Skin epidermis (tissue), 12 donors: ENCODE results near the gene ARSG.
"Not testable (repeated sequence)": the region's sequence is repeated elsewhere in the genome, so short reads cannot be mapped to it uniquely, and the experiment has no call there.

ENCODE experiments used
- H3K27ac ChIP-seq, 21 experiments: fragments of 200-600 bp; sonication (generic) in 11 of 21; one replicate each; pipeline ENCODE4 v1.5.0; 2020; ENCODE audit warnings: mild to moderate bottlenecking in 3 of 21, inconsistent platforms in 2 of 21, moderate library complexity in 2 of 21
- H3K4me3 ChIP-seq, 7 experiments: fragments of 200-600 bp; sonication (generic) in 2 of 7; one replicate each; pipeline ENCODE4 v1.5.0; 2020; ENCODE audit warnings: inconsistent platforms in 2 of 7, mild to moderate bottlenecking in 2 of 7, moderate library complexity in 1 of 7

ARSG gene

DNA sequence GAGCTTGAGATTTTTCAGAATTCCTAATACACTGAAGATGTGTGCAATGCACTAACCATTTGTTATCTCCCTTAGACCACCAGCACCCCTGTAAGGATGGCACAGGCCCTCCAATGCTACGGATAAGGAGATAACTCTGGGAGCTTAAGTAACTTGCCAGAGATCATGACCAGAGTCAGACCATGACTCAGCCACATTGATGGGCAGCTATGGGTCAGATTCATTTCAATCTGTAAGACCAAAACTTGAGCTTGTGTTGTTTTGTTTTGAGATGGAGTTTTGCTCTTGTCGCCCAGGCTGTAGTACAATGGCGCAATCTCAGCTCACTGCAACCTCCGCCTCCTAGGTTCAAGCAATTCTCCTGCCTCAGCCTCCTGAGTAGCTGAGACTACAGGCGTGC is 63.8 kb downstream of the ARSG start:
- peak overlapping the region in 1 of 21 experiments; percentile 77 for H3K27ac ChIP-seq
- H3K4me3 ChIP-seq = not testable (repeated sequence)

DNA sequence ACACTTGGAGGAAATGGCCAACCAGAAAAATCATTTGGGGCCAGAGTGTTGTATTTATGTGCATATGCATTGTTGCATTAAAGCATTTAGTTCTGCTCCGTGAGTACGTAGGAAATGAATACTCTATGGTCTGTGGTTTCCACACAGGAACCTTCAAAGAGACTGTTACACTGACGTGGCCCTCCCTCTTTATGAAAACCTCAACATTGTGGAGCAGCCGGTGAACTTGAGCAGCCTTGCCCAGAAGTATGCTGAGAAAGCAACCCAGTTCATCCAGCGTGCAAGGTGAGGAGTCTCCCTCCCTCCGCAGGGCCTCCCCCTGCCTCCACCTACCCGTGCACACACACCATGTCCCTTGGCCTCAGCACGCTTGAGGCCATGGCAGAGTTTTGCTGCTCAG is 65.2 kb downstream of the ARSG start:
- H3K27ac ChIP-seq = peak overlapping the region in 6 of 21 experiments; percentile 3 to 77 (median 52)
- no peak overlapping the region for H3K4me3 ChIP-seq

DNA sequence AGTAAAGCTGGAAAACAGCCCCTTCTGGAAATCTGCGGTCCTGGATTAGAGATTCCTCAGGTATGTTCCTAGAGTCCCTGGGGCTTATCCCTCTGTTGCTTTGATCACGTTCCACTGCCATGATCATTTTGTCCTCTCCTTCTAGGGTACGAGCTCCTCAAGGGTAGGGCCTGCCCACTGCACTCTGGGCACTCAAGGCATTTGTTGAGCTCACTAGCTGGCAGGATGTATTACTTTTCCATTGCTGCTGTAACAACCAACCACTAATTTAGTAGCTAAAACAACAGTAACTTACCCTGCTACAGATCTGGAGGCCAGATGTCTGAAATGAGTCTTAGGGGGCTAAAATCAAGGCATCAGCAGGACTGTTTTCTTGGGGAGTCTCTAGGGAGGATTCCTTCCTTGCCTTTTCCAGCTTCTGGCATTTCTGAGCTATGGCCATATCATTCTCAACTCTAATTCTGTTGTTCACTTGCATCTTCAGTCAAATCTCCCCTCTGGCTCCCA is 65.7 kb downstream of the ARSG start:
- Histone ChIP-seq H3K27ac (peak overlapping the region in 6 of 21 experiments; percentile 3 to 77 (median 52)), H3K4me3 (no peak overlapping the region)

DNA sequence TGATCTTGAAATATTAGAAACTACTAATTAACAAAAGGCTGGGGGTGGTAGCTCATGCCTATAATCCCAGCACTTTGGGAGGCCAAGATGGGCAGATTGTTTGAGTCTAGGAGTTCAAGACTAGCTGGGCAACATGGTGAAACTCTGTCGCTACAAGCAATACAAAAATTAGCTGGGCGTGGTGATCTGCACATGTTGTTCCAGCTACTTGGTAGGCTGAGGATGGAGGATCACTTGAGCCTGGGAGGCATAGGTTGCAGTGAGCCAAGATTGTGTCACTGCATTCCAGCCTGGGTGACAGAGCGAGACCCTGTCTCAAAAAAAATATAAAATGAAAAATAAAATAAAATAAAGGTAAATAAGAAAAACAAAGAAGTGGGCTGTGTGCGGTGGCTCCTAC is 66.6 kb downstream of the ARSG start:
- Histone ChIP-seq H3K4me3 (no peak overlapping the region), H3K27ac (no peak overlapping the region)

DNA sequence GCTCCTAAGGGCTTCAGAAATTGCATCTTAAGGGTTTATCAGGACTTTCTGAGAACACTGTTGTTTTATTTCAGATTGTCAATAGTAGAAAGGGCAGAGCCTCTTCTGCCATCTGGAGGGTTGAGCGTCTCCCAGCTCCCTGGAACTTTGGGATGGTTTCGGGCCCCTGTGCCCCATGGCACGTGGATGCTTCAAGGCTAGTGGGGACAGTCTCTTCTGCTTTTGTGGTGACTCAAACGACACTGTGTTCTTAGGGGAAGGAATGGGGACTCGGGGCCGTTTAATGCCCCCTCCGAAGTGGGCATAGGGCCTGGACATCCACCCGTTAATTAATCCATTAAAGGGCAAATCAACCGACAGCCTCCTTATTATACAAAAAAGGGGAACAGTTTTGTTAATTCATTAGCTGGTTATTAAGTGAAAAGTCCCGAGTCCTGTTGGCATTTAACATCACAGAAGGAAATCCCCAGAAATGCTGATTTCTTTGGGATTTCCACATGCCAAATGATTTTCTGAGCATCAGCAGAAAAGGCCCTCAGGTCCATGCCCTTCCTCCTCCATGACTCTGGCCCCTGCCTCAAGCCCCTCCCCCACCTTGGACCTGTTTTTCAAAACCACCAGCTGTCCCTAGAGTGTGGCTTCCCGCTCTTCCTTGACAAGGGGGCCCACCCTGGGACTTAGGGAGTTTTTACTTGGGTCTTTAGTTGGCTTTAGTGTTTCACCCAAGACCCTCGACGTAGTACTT is 68.7 kb downstream of the ARSG start:
- H3K27ac ChIP-seq = no peak overlapping the region
- H3K4me3 ChIP-seq = no peak overlapping the region

DNA sequence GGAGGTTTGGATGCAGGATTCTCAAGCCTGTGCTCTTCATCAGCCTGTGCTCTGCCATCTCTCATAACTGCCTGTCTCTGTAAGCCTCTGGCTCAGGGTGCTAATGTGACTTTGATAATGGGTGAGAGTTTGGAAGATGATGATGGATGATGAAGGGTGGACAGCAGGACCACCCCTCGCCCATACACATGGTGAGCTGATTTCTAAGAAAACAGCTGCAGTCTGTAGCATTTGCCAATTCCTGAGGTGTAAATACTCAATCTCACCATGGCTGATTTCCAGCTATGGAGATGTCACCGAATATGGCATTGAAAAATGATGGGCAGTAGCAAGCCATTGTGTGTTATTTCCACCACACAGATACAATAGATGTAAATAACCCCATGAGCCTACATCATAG is 74.2 kb downstream of the ARSG start:
- no peak overlapping the region for H3K4me3 ChIP-seq
- H3K27ac ChIP-seq = no peak overlapping the region

DNA sequence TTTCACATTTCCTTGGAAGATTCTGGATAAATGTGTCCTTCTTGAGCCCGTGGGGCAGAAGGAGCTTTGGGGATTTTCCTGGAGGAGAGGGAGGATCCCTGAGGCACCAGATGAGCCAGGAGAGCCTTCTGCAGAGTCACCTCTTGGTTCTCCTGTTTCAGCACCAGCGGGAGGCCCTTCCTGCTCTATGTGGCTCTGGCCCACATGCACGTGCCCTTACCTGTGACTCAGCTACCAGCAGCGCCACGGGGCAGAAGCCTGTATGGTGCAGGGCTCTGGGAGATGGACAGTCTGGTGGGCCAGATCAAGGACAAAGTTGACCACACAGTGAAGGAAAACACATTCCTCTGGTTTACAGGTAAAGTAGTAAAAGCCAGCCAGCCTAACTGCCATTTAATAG is 77.1 kb downstream of the ARSG start:
- Histone ChIP-seq H3K27ac (no peak overlapping the region), H3K4me3 (no peak overlapping the region)

DNA sequence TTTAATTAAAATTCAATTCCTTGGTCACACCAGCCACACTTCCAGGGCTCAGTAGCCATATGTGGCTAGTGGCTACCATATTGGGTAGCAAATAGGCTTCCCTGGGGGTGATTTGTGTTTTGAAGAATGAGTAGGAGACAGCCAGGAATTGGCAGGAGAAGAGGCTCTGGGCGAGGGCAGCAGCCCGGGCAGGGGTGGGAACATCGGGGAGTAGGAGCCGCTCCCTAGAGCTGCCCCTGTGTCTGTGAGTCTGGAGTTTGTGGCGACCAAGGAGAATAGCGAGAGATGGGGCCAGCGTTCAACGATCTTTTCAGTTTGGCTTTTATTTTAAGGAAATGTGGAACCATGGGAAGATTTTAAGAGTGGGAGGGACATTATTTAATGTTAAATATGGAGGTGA is 84.3 kb downstream of the ARSG start:
- no peak overlapping the region for H3K27ac ChIP-seq
- H3K4me3 ChIP-seq = no peak overlapping the region

DNA sequence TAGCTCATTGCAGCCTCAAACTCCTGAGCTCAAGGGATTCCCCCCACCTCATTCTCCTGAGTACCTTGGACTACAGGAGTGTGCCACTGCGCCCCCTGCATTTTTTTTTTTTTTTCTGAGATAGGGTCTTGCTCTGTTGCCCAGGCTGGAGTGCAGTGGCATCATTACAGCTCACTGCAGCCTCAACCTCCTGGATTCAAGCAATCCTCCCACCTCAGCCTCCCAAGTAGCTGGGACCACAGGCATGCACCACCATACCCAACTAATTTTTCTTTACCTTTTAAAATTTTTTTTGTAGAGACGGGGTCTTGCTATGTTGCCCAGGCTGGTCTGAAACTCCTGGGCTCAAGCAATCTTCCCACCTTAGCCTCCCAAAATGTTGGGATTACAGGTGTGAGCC is 84.9 kb downstream of the ARSG start:
- H3K4me3 ChIP-seq = not testable (repeated sequence)
- peak overlapping the region in 1 of 21 experiments; percentile 84 for H3K27ac ChIP-seq

DNA sequence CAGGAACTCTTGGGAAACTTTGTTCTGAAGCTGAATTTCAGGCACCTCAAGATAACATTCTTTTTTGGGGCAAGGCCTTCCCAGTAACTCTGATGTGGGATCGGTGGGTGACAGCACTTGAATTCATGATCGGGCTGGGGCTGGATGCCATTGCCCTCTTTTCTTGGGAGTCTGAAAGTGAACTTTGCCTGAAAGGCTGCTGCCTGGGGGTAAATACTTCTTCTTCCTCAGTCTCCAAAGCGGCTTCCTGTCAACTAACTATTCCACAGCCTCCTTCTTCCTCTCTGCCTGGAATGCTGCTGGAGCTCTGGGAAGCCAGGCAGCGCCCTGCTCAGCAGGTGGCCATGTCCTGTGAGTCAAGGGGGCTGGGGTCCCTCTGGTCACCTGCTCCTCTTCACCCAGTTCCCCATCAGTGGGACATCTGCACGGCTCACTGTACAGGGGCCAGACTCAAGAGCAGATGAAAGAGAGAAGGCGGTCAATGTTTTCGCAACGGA is 86.5 kb downstream of the ARSG start:
- H3K4me3 ChIP-seq = no peak overlapping the region
- H3K27ac ChIP-seq = peak overlapping the region; percentile 3 to 90 (median 75)

DNA sequence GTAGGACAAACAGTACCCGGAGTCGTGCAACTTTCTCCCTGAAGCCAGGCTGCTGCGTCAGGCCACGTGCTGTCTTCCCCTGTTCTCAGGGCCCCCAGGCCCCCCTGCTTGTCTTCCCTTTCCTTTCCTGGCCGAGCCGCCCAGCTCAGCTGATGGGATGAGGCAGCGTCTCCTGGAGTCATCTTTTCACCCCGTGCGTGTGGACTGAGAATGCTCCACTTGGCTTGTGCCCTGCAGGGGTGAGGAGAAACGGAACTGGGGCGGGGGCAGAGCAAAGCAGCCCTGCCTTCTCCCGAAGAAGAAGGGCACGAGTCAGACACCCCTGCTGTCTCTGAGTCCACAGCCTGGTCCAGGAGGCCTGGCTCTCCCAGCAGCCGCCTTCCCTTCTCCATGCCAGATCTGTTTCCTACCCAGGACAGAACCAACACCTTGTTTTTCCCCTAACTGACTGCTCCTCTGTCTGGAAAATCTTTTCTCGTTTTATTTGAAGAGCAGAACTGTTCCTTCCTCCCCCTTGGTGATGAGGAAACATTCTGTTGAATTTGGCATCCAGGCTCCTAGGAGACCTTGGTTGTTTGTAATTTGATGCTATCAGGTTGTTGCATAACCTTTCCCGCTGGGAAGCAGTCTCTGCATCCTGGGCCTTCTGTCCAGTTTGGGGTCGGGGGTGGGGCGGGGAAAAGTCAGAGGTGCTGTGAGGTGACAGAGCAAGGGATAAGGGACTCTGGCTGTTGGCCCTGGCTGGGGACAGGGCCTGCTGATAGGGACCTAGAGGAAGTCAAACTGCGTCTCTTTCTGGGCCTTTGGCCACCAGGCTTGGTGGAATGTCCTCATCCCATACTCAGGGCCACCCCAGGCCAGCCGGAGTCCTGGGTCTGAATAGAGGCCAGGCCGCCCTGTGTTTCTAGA is 87.2 kb downstream of the ARSG start:
- no peak overlapping the region for H3K4me3 ChIP-seq

DNA sequence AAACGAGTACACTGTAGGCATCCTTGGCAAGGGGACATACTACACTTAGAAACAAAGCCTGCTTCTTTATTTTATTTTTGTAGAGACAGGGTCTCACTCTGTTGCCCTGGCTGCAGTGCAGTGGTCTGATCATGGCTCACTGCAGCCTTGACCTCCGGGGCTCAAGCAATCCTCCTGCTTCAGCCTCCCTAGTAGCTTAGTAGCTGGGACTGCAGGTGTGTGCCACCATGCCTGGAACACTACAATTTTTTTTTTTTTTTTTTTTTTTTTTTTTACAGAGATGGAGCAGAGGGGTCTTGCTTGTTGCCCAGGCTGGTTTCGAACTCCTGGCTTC is 87.8 kb downstream of the ARSG start:
- peak overlapping the region in 20 of 21 experiments; percentile 37 to 90 (median 76) for H3K27ac ChIP-seq
- no peak overlapping the region for H3K4me3 ChIP-seq

More for the DNA sequence above, 87.2 kb downstream of the ARSG start:
- peak overlapping the region in 20 of 21 experiments; percentile 42 to 90 (median 76) for H3K27ac ChIP-seq

DNA sequence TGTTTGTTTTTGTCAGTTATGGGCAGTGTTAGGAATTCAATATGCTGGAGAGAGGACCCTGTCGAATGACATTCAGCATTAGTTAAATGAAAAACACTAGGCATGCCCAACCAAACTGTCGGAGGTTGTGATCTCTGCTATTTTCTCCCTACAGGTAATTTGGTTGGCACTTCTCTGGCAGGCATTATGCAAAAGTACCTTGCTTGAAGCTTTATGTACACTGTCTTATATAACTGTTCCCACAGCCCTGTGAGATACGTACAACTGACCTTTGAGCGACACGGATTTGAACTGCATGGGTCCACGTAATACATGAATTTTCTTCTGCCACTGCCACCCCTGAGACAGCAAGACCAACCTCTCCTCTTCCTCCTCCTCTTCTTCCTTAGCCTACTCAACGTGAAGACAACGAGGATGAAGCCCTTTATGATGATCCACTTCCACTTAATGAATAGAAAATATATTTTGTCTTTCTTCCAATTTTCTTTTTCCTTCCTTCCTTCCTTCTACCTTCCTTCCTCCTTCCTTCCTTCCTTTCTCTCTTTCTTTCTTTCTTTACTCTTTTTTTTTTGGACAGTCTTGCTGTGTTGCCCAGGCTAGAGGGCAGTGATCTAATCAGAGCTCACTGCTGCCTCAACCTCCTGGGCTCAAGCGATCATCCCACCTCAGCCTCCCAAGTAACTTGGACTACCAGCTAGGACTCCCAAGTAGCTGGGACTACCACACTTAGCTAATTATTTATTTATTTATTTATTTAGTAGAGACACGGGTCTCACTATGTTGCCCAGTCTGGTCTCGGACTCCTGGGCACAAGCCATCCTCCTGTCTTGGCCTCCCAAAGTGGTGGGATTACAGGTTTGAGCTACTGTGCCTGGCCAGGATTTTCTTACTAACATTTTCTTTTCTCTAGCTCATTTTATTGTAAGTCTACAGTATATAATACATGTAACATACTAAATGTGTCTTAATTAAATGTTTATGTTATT is 88.7 kb downstream of the ARSG start:
- peak overlapping the region in 14 of 21 experiments; percentile 0 to 90 (median 76) for H3K27ac ChIP-seq
- H3K4me3 ChIP-seq = no peak overlapping the region

DNA sequence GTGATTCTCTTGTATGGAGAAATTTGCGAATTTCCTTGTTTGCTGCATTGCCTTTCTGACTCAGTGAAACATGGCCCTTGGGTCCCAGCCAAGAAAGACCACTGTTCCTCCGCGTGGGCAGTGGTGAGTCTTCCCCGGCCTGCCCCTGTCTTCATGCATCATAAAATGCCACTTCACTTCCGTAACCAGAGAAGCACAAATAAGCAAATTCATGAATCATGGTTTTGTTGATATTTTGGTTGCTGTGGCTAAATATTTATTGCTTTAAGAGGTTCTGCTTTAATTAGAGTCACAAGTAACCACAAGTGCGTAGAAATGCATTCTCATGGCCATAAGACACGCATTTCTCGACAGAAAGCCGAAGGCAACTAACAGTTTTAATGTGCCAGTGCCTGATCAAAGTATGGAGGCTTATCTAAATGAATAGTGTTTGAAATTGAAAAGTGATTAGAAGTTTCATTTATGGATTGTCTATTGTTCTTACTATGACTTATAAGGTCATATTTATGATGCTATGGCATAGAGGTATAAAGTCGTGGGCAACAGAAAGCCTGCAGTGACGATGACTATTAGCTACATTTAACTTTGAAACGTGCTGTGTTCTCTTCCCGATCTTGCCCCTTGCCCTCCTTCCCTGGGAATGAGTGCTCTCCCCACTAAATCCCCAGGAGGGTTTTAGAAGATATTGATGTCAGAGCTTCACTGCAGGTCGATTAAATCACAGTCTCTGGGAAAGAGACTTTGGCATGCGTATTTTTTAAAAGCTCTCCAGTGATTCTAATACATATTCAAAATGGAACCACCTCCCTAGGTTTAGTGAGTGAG is 90.0 kb downstream of the ARSG start:
- Histone ChIP-seq H3K27ac (peak overlapping the region in 12 of 21 experiments; percentile 3 to 88 (median 67)), H3K4me3 (no peak overlapping the region)

DNA sequence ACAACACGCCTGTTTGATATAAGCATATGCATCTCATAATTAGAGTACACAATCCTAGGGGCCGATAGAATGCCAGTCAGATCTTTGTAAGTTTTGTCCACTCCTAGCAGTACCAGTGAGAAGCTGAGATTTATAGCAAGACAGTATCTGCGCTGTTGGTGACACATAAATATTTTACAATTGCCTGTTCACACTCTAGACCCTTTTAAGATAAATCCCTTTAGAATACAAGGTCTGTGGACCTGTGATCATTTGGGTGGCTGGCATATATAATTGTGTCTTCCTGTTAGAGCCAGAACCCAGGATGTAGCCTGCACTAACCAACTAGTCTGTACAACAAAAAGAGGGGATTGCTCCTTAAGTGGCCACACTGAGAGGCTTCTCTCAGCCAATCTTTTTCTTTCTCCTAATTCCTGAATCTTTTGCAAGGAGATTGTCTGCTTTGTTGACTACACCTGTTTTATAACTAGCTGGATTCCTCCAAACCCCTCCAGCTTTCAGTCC is 91.3 kb downstream of the ARSG start:
- Histone ChIP-seq H3K4me3 (no peak overlapping the region), H3K27ac (peak overlapping the region in 13 of 21 experiments; percentile 14 to 87 (median 63))

DNA sequence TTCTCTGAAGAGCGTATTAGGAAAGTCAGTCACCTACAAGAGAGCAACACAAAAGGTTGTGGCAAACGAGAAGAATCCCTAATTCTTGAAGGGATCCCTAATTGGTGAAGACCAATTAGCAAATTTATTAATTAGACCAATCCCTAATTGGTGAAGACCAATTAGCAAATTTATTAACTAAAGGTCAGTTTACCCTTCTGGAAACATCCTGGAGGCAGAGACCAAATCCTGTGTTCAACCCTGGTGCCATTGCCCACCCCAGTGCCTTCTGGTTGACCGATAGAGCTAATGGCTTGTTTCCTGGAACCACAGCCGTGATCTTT is 91.8 kb downstream of the ARSG start:
- H3K4me3 ChIP-seq = no peak overlapping the region
- H3K27ac ChIP-seq = peak overlapping the region in 14 of 21 experiments; percentile 14 to 87 (median 62)

DNA sequence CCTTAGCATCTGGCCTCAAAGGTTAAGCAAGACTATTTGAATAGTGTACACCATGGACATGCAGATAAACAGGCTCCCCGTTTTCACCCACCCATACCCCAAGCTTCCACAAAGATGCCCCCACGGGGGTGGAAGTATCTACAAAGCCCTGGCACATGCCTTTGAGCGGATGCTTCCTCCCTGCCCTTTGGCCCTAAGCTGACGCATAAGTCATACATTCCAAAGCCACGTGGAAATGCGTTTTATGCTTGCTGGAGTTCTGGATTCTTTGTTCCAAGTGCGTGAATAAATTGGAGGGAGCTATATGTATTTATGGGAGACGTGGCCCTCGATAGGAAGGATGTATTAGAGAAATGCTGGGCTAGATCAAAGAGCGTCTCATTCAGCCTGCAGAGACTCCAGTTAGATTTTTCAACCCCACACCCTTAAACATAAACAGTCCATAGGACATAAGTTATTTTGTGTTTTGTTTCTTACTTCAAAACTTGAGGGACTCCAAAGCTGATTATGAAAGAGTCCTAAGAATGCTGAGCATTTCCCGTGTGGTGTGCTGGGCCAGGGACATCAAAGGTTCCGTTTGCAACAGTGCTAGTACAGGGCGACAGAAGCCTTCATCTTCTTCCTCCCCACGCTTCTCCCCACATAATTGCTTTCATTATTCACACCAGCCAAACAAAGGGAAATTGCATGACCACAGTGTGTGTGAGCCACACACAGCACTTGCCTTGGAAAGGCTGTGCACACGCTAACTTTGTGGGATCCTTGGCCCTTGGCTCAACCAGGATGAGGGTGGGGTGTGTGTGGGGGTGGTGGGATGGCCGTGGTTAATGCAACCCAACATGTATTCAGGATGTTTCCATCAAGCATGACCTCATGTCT is 92.4 kb downstream of the ARSG start:
- no peak overlapping the region for H3K4me3 ChIP-seq
- peak overlapping the region in 18 of 21 experiments; percentile 2 to 87 (median 61) for H3K27ac ChIP-seq
